HUES6 (cell line): Measurements from ENCODE around the gene IL15.

Experiments
- H3K27ac ChIP-seq: 2 replicates; pipeline ENCODE4 v1.7.0; 2013; ENCODE audit warnings: low read depth, mild to moderate bottlenecking, low read length, inconsistent platforms
- H3K27me3 ChIP-seq: 2 replicates; pipeline ENCODE4 v1.6.1; 2013; ENCODE audit warnings: low read length; ENCODE audit not compliant: control insufficient read depth, insufficient read depth
- H3K36me3 ChIP-seq: 2 replicates; pipeline ENCODE4 v1.6.1; 2013; ENCODE audit warnings: low read length; ENCODE audit not compliant: control insufficient read depth, insufficient read depth
- H3K4me1 ChIP-seq: 2 replicates; pipeline ENCODE4 v1.6.1; 2013; ENCODE audit warnings: low read length; ENCODE audit not compliant: control insufficient read depth, insufficient read depth
- H3K4me3 ChIP-seq: 2 replicates; pipeline ENCODE4 v1.5.1; 2013; ENCODE audit warnings: low read depth, low read length
- H3K9ac ChIP-seq: one replicate; pipeline ENCODE4 v1.6.1; 2013; ENCODE audit warnings: mild to moderate bottlenecking, low read length
- H3K9me3 ChIP-seq: 2 replicates; pipeline ENCODE4 v1.6.1; 2013; ENCODE audit warnings: low read depth, low read length; ENCODE audit not compliant: control insufficient read depth, insufficient read depth

Gene IL15

DNA sequence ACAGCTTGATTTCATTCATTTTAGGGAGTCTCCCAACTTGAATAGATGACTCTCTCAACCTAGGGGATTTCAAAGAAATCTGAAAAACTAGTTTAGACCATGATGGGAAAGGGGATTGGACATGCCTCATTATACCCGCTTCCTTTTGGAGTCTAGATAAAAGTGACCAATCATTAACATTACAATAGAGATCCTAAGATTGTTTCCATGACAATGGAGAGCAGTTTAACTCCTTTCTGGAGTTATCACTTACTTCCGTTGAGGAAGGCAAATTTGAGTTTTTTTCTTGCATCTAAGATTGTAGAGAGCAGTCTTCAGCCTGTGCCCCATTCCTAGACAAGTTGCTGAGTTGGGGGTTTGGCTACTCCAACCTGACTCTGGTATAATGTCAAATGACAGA, 11.4 kb upstream of the IL15 start:
- no peaks in the 10 kb centered on the region for H3K27me3 ChIP-seq

DNA sequence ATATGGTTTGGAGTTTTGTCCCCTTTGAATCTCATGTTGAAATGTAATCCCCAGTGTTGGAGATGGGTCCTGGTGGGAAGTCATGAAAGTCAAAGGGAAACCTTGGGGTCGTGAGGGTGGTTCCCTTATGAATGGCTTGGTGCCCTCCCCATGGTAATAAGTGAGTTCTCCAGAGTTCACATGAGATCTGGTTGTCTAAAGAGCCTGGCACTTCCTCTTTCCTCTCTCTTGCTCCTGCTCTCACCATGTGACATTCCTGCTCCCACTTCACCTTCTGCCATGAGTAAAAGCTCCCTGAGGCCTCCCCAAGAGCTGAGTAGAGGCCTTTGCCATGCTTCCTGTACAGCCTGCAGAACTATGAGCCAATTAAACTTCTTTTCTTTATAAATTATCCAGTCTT, 5.5 kb upstream of the IL15 start:
- peaks cover 11% of the 10 kb centered on the region for H3K27me3 ChIP-seq
- no peaks in the 10 kb centered on the region for H3K9me3 ChIP-seq
- no peak overlapping the region for H3K9ac ChIP-seq
- H3K4me3 ChIP-seq: no peak overlapping the region
- no peaks in the 10 kb centered on the region for H3K36me3 ChIP-seq
- peaks cover 11% of the 10 kb centered on the region for H3K4me1 ChIP-seq
- H3K27ac ChIP-seq: no peak overlapping the region

More for the DNA sequence above, 11.4 kb upstream of the IL15 start:
- H3K4me1 ChIP-seq: peaks cover 23% of the 10 kb centered on the region
- H3K4me3 ChIP-seq: no peak overlapping the region
- H3K36me3 ChIP-seq: no peaks in the 10 kb centered on the region
- no peak overlapping the region for H3K9ac ChIP-seq
- H3K27ac ChIP-seq: peak overlapping the region; percentile 91
- no peaks in the 10 kb centered on the region for H3K9me3 ChIP-seq

DNA sequence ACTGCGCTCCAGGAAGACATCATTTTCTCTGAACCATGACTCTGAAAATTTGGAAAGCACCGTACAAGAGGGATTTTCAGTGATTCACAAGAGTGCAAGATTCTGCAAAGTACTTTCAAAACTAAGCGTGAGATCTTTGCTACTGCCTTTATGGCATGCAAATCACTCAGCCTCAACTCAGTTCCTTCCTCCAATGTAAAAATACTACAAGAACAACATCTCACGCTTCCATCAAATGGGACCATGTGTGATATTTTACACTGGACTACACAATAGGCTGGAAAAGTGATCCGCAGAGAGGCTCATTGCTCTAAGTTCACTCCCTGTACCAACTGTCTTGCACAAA, 674 bp upstream of the IL15 start:
- no peak overlapping the region for H3K27ac ChIP-seq
- peak overlapping the region; percentile 78 for H3K4me3 ChIP-seq
- H3K4me1 ChIP-seq: peaks cover 13% of the 10 kb centered on the region
- H3K36me3 ChIP-seq: no peaks in the 10 kb centered on the region
- peaks cover 41% of the 10 kb centered on the region for H3K27me3 ChIP-seq
- peak overlapping the region; percentile 6 for H3K9ac ChIP-seq
- no peaks in the 10 kb centered on the region for H3K9me3 ChIP-seq

DNA sequence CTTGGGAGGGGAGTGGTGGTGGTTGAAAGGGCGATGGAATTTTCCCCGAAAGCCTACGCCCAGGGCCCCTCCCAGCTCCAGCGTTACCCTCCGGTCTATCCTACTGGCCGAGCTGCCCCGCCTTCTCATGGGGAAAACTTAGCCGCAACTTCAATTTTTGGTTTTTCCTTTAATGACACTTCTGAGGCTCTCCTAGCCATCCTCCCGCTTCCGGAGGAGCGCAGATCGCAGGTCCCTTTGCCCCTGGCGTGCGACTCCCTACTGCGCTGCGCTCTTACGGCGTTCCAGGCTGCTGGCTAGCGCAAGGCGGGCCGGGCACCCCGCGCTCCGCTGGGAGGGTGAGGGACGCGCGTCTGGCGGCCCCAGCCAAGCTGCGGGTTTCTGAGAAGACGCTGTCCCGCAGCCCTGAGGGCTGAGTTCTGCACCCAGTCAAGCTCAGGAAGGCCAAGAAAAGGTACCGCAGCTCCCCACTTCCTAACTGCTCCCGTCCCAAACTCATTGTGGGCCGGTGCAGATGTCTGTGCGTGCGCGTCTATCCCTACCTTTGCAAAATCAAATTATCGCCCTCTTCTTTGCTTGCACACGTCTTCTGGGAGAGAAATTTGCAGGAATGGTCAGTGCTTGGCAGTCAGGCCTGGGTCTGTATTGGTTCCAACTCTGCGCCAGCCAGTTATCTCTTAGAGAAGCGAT, 533 bp downstream of the IL15 start:
- Histone ChIP-seq H3K9ac (peak overlapping the region; percentile 50), H3K4me3 (peak overlapping the region; percentile 78), H3K9me3 (no peaks in the 10 kb centered on the region), H3K27ac (no peak overlapping the region), H3K27me3 (peaks cover 41% of the 10 kb centered on the region), H3K4me1 (peaks cover 13% of the 10 kb centered on the region), H3K36me3 (no peaks in the 10 kb centered on the region)

DNA sequence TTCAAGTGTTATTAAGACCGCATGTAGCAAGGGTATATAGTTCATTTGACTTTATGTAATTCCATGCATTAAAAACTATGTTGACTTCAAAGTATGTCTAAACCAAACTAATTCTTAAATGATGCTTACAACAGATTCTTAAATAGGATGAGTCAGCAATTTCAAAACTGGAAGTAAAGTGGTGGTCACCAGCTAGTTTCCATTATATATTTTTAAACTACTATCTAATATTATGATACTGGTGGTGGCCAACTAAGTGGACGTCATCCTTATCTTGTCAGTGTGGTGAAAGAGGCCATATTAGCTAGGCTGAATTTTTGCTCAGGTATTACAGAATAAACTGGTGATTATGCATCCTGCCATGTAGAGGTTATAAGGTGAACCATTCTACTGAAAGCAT, 1.2 kb downstream of the IL15 start:
- Histone ChIP-seq H3K4me1 (peaks cover 11% of the 10 kb centered on the region), H3K9ac (peak overlapping the region; percentile 50), H3K36me3 (no peaks in the 10 kb centered on the region), H3K27ac (no peak overlapping the region), H3K9me3 (no peaks in the 10 kb centered on the region), H3K27me3 (peaks cover 41% of the 10 kb centered on the region), H3K4me3 (peak overlapping the region; percentile 78)

DNA sequence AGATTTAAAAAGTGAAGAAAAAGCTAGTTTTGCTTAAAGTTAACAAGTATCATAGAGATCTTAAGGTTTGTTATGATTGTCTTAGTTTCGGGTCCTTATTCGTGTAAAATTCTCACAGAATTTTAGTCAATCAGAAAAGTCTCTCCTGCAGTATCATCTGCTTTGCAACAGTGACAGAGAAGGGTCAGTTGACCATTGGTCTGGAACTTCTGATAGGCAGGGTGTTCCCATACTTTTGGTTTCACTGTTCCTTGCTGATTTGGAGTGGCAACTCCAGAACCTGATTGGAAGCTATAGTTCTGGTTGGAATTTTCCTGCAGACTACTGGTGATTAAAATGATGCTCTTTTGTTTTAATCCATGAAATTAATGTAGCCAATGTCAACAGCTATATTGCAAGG, 1.8 kb downstream of the IL15 start:
- H3K4me3 ChIP-seq: no peak overlapping the region
- H3K9ac ChIP-seq: no peak overlapping the region
- H3K9me3 ChIP-seq: no peaks in the 10 kb centered on the region

DNA sequence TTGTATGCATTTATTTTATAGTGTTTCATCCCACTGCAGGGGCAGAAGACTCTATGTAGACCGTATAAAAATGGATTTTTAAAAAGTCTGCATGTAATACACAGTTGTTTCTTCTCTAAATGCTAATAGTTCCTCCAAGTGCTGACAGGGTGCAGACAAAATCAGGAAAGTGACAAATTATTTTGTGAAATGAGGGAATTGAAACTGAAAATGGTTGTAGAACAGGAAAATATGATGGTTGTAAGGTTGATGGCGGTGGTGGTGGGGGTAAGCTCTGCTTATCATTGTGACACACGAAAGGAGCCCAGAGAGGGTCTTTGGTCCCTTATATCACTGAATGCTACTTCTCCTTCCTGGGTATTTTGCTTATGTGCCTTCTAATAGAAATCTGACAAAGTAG, 4.3 kb downstream of the IL15 start:
- H3K9me3 ChIP-seq: no peaks in the 10 kb centered on the region
- H3K4me3 ChIP-seq: no peak overlapping the region
- no peak overlapping the region for H3K9ac ChIP-seq
- peaks cover 31% of the 10 kb centered on the region for H3K27me3 ChIP-seq
- no peaks in the 10 kb centered on the region for H3K36me3 ChIP-seq
- H3K4me1 ChIP-seq: peaks cover 3% of the 10 kb centered on the region; the same call in 1 of the 2 replicates
- H3K27ac ChIP-seq: no peak overlapping the region

More for the DNA sequence above, 1.8 kb downstream of the IL15 start:
- H3K27me3 ChIP-seq: peaks cover 41% of the 10 kb centered on the region
- no peaks in the 10 kb centered on the region for H3K36me3 ChIP-seq
- no peak overlapping the region for H3K27ac ChIP-seq
- peaks cover 7% of the 10 kb centered on the region; the same call in 1 of the 2 replicates for H3K4me1 ChIP-seq

DNA sequence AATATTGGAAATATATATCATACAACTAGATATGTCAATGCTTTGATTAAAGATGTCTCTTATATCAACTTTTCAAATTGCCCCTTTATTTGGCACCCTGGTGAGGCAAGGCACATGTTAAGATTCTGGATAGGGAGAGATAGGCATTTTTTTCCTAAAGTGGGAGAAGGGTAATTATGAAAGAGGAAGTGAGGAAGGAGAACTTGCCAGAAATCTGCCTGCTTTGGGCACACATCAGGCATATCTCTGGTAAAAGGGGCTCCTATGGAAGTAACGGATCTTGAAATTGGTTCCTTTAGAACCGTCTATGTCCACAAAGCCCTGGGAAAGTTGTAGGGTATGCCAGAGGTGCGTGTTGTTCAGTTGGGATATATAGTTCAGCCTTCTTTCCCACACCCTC, 5.7 kb downstream of the IL15 start:
- no peaks in the 10 kb centered on the region for H3K36me3 ChIP-seq
- H3K4me3 ChIP-seq: no peak overlapping the region
- H3K9me3 ChIP-seq: no peaks in the 10 kb centered on the region
- H3K4me1 ChIP-seq: no peaks in the 10 kb centered on the region
- peaks cover 19% of the 10 kb centered on the region for H3K27me3 ChIP-seq
- no peak overlapping the region for H3K9ac ChIP-seq
- H3K27ac ChIP-seq: no peak overlapping the region

DNA sequence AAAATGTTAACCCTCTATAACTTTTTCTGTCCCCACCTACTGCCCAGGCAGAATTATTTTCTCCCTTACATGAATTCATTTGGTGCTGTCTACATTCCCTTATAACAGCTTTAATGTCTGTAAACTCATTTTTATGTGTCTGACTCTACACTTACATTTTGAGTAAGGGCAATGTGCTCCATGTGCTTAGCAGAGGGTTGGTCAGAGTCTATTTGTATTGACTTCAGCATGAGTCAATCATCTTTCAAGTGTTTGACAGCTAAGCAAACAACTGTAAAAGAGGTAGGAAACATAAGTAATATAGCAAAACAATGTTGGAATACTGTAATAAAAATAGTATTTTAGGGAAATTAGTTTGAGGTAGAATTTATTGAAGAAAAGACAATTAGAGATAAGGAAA, 6.3 kb downstream of the IL15 start:
- H3K4me3 ChIP-seq: no peak overlapping the region

DNA sequence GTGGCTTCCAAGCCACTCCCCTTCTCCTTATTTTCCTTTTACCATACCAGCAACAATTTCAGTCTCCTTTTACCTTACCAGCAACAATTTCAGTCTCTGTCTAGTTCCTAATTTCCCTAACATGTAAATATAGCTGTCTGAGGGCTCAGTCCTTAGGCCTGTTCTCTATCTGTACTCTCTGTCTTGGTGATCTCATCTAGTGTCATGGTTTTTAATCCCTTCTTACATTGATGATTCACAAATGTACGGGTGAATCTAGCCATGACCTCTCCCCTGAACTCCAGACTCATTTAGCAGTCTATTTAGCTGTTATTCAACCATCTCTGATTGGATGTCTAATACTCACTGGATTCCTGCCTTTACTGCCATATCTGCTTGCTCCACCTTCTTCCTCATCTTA, 7.2 kb downstream of the IL15 start:
- no peaks in the 10 kb centered on the region for H3K36me3 ChIP-seq
- H3K9me3 ChIP-seq: no peaks in the 10 kb centered on the region
- H3K4me3 ChIP-seq: no peak overlapping the region
- H3K27ac ChIP-seq: no peak overlapping the region
- H3K9ac ChIP-seq: no peak overlapping the region
- H3K4me1 ChIP-seq: no peaks in the 10 kb centered on the region
- peaks cover 4% of the 10 kb centered on the region; the same call in 1 of the 2 replicates for H3K27me3 ChIP-seq

More for the DNA sequence above, 6.3 kb downstream of the IL15 start:
- Histone ChIP-seq H3K4me1 (no peaks in the 10 kb centered on the region), H3K27ac (no peak overlapping the region), H3K9me3 (no peaks in the 10 kb centered on the region), H3K9ac (no peak overlapping the region), H3K36me3 (no peaks in the 10 kb centered on the region), H3K27me3 (peaks cover 12% of the 10 kb centered on the region)

DNA sequence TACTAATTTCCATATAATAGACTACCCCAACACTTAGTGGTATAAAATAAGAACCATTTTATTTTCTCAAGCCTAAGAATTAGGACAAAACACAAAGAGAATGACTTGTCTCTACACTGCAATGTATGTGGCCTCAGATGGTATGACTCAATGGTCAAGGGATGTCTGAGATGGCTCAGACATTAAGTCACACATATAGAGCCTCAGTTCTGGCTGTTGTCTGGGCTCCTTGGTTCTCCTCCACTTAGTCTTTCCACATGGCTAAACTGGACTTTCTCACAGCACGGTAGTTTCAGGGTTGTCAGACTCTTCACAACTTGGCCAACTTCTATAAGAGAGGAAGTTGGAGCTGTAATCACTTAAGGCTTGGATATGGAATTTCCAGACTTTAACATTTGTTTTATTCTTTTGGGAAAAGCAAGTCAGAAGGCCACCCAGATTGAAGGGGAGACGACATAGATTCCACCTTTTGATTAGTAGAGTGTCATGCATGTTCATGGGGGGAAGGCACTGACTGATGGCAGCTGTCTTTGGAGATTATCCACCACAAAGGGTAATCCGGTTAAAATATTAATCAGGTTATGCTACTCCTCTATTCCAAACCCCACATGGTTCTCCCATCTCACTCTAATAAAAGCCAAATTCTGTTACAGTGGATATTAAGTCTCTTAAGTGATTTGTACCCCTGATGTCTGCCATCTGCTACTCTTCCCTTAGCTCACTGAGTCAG, 9.4 kb downstream of the IL15 start:
- H3K4me3 ChIP-seq: no peak overlapping the region

More for the DNA sequence above, 9.4 kb downstream of the IL15 start:
- no peaks in the 10 kb centered on the region for H3K27me3 ChIP-seq
- H3K4me1 ChIP-seq: no peaks in the 10 kb centered on the region
- H3K9ac ChIP-seq: no peak overlapping the region
- no peak overlapping the region for H3K27ac ChIP-seq
- no peaks in the 10 kb centered on the region for H3K9me3 ChIP-seq
- no peaks in the 10 kb centered on the region for H3K36me3 ChIP-seq
